ENCODE results near the gene DNAH6. TPM values are rescaled to one million over a fixed set of nuclear protein-coding genes. Genes with fewer than 3 reads are reported as not detected.

The DNAH6 gene
- total RNA-seq, 2 experiments from 2014 or later, result 1.1 to 1.3 TPM

DNA sequence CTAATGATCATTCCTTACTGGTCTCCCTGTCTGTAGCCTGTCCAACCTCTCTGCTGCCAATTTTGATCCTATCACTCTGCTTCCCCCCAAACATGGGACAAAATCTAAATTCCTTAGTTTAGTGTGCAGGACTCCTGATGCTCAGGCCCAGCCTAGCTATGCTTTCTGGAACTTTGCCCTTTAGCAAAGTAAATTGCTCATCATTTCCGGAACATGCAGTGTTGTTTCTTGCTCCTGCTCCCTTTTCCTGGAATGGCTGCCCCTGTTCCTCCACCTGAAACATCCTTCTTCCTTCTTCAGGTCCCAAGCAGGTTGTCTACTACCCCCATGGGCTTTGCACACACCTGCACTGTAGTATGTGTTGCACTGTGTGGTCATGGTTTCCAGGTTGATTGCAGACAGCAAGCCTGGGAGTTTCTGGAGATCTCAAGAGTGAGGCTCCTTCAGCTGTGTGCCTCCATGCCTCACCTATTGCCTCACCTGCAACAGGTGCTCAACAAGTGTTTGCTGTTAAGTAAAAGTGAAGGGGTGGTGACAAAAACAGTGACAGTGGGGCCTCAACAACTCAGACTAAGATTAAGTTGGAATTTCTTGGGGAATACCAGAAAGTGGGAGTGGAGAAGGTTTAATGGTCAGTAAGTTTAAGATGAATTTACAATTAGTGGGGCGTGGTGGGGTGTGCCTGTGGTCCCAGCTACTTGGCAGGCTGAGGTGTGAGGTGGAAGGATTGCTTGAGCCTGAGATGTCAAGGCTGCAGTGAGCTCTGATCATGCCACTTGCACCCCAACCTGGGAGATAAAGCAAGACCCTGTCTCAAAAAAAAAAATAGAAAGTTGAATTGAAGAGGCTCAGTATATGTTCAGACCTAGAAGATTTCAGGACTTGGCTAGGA, 120.0 kb downstream of the DNAH6 start:
- ChIA-PET POLR2A (no interaction called here), CTCF (interaction anchor here (0.6 to 0.8 kb wide), 2 partner anchors 127 to 180 kb away, joined by 3 to 4 read pairs; no protein-coding TSS in a partner anchor)
- no peaks in the 10 kb centered on the region for H3K9me3 Mint-ChIP-seq (ENCODE audit: low read depth)
- H3K27ac Mint-ChIP-seq, result no peak overlapping the region
- intact Hi-C loops (cut with DNase I, micrococcal nuclease), result no loop called here
- no peaks in the 10 kb centered on the region for H3K27me3 Mint-ChIP-seq
- no peak overlapping the region for H3K4me3 Mint-ChIP-seq
- H3K4me1 Mint-ChIP-seq, result peaks cover 12% of the 10 kb centered on the region
- ATAC-seq, result no peak
- DNase-seq, result no peak
- no peaks in the 10 kb centered on the region for H3K36me3 Mint-ChIP-seq (ENCODE audit: low read depth)

DNA sequence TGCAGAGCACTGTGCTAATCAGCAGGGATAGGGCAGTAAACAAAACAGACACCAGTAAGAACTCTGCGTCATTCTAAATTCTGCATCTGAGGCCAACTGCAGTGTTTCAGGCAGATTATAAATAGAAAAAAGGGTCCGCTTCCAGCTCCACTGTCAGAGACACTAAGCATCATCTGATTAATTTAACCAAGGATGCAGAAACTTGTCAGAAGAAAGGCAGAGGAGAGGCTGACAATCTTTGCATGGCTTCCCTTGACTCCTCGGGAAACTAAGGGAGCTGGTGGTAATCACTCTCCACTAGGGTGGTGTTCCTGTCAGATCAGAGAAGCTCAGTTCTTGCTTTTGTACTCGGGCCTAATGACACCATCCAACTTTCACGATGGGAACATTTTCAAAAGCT, 123.5 kb downstream of the DNAH6 start:
- no peak overlapping the region for H3K27ac Mint-ChIP-seq
- intact Hi-C loops (cut with DNase I, micrococcal nuclease), result loop anchor here in 1 of 2 experiments (10.0 kb wide), 1 partner anchor 215 kb away; no protein-coding TSS in a partner anchor
- H3K4me1 Mint-ChIP-seq, result peaks cover 3% of the 10 kb centered on the region
- CTCF ChIA-PET, result interaction anchor here (0.6 to 0.7 kb wide), 2 partner anchors 102 to 206 kb away, joined by 3 read pairs; no protein-coding TSS in a partner anchor
- H3K36me3 Mint-ChIP-seq (ENCODE audit: low read depth), result peaks cover 8% of the 10 kb centered on the region
- ATAC-seq, result no peak
- no peaks in the 10 kb centered on the region for H3K27me3 Mint-ChIP-seq
- POLR2A ChIA-PET, result no interaction called here
- no peak for DNase-seq
- H3K4me3 Mint-ChIP-seq, result no peak overlapping the region
- peaks cover 7% of the 10 kb centered on the region for H3K9me3 Mint-ChIP-seq (ENCODE audit: low read depth)

DNA sequence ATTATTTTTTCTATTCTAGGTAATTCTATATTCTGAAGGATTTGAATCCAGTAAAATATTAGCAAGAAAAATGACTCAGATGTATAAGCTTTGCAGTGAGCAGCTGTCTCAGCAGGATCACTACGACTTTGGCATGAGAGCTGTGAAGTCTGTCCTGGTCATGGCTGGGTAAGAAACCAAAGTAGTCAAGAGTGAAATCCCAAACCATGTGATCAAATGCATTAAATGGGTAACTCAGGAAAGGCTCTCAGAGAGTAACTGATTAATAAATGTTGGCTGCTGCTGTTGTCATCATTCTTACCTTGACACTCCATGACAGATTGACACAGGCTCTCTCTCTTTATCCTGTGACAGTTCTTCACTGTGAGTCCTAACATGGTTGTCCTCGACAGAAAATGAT, 124.1 kb downstream of the DNAH6 start:
- H3K27me3 Mint-ChIP-seq, result no peaks in the 10 kb centered on the region
- peaks cover 8% of the 10 kb centered on the region for H3K9me3 Mint-ChIP-seq (ENCODE audit: low read depth)
- intact Hi-C loops (cut with DNase I, micrococcal nuclease), result loop anchor here in 1 of 2 experiments (10.0 kb wide), 1 partner anchor 214 kb away; no protein-coding TSS in a partner anchor
- CTCF ChIA-PET, result interaction anchor here (0.6 to 1.7 kb wide), 3 partner anchors 10 to 285 kb away, joined by 3 to 4 read pairs (median 3); no protein-coding TSS in a partner anchor
- POLR2A ChIA-PET, result no interaction called here
- DNase-seq (no peak), ATAC-seq (no peak)
- no peak overlapping the region for H3K4me3 Mint-ChIP-seq
- peaks cover 8% of the 10 kb centered on the region for H3K36me3 Mint-ChIP-seq (ENCODE audit: low read depth)
- peaks cover 3% of the 10 kb centered on the region for H3K4me1 Mint-ChIP-seq
- no peak overlapping the region for H3K27ac Mint-ChIP-seq

DNA sequence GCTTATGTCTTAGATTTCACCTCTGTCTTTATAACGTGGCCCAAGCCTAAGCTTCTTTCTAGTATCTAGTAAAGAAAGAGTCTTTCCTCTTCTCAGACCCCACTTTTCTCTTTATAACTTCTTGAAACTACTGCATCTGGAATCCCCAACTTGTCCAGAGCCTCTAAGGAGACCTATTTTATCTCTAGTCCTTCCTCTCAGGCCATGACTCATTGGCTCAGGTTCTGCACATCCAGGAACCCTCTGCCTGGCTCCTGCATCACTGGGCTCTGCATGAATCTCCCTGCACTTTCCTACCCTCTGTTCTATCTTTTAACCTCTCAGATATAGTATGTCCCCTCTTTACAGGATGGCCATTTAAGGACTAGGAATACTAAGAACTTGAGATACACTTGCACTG, 124.7 kb downstream of the DNAH6 start:
- peaks cover 2% of the 10 kb centered on the region for H3K4me1 Mint-ChIP-seq
- peaks cover 12% of the 10 kb centered on the region for H3K9me3 Mint-ChIP-seq (ENCODE audit: low read depth)
- H3K27me3 Mint-ChIP-seq, result no peaks in the 10 kb centered on the region
- ChIA-PET CTCF (interaction anchor here (1.1 to 1.7 kb wide), 2 partner anchors 11 to 284 kb away, joined by 3 to 4 read pairs; no protein-coding TSS in a partner anchor), POLR2A (no interaction called here)
- peaks cover 12% of the 10 kb centered on the region for H3K36me3 Mint-ChIP-seq (ENCODE audit: low read depth)
- DNase-seq (no peak), ATAC-seq (no peak)
- no peak overlapping the region for H3K27ac Mint-ChIP-seq
- no peak overlapping the region for H3K4me3 Mint-ChIP-seq
- intact Hi-C loops (cut with DNase I, micrococcal nuclease), result loop anchor here in 1 of 2 experiments (10.0 kb wide), 1 partner anchor 214 kb away; no protein-coding TSS in a partner anchor

DNA sequence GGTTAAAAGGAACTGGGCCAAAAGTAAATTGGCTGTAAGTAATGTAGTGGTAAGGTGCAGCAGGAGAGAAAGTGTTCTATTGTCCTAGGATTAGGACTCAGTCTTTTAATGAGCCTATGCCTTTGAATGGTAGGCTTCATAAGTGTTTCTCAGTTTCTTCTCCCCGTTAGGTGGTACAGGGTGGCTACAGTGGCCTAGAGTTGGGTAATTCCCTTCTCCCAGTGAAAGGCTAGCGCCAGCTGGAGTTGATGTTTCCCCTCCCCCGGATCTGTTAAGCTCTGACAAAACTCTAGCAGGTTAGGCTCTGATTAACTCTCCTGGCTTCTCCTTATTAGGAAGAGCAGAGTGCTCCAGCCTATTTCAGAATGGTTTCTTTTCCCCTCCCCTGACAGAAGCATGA, 127.7 kb downstream of the DNAH6 start:
- ATAC-seq, result no peak
- ChIA-PET POLR2A (no interaction called here), CTCF (interaction anchor here (0.7 kb wide), 1 partner anchor 61 kb away, joined by 3 read pairs; no protein-coding TSS in a partner anchor)

DNA sequence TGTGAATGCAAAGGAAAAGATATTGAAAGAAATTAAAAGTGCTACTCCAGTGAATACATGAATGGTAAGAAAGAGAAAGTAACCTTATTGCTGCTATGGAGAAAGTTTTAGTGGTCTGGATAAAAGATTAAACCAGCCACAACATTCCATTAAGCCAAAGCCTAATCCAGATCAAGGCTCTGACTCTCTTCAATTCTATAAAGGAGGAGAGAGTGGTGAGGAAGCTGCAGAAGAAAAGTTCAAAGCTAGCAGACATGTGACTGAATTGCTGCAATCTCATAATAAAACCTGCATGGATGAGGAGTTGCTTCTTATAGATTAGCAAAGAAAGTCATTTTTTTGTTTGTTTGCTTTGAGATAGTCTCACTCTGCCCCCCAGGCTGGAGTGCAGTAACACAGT, 130.2 kb downstream of the DNAH6 start:
- ChIA-PET CTCF (interaction anchor here (1.4 kb wide), 1 partner anchor 8 kb away, joined by 3 read pairs; no protein-coding TSS in a partner anchor), POLR2A (interaction anchor here (0.6 kb wide), 1 partner anchor 299 kb away, joined by 3 read pairs; no protein-coding TSS in a partner anchor)
- Mint-ChIP-seq H3K27me3 (no peaks in the 10 kb centered on the region), H3K4me3 (no peak overlapping the region), H3K4me1 (peaks cover 49% of the 10 kb centered on the region), H3K27ac (no peak overlapping the region), H3K9me3 (ENCODE audit: low read depth) (peaks cover 12% of the 10 kb centered on the region), H3K36me3 (ENCODE audit: low read depth) (peaks cover 12% of the 10 kb centered on the region)
- ATAC-seq, result no peak
- intact Hi-C loops (cut with DNase I, micrococcal nuclease), result loop anchor here (5.0 to 10.0 kb wide), 2 partner anchors 149 to 208 kb away; no protein-coding TSS in a partner anchor
- no peak for DNase-seq

More for the DNA sequence above, 127.7 kb downstream of the DNAH6 start:
- Mint-ChIP-seq H3K4me3 (no peak overlapping the region), H3K4me1 (peaks cover 25% of the 10 kb centered on the region), H3K27ac (no peak overlapping the region), H3K36me3 (ENCODE audit: low read depth) (peaks cover 12% of the 10 kb centered on the region), H3K9me3 (ENCODE audit: low read depth) (peaks cover 12% of the 10 kb centered on the region), H3K27me3 (no peaks in the 10 kb centered on the region)
- DNase-seq, result no peak
- intact Hi-C loops (cut with DNase I, micrococcal nuclease), result loop anchor here in 1 of 2 experiments (10.0 kb wide), 1 partner anchor 211 kb away; no protein-coding TSS in a partner anchor

DNA sequence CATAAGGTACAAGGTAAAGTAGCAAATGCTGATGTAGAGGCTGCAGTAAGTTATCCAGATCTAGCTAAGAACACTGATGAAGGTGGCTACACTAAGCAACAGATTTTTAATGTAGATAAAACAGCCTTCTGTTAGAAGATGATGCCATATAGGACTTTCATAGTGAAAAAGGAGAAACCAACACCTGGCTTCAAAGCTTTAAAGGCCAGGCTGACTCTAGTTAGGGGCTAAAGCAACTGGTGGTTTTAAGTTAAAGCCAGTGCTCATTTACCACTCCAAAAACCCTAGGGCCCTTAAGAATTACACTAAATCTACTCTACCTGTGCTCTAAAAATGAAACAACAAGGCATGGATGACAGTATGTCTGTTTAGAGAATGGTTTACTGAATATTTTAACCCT, 131.0 kb downstream of the DNAH6 start:
- Mint-ChIP-seq H3K4me1 (peaks cover 53% of the 10 kb centered on the region), H3K9me3 (ENCODE audit: low read depth) (peaks cover 12% of the 10 kb centered on the region), H3K27me3 (no peaks in the 10 kb centered on the region), H3K4me3 (no peak overlapping the region), H3K36me3 (ENCODE audit: low read depth) (peaks cover 12% of the 10 kb centered on the region), H3K27ac (no peak overlapping the region)
- intact Hi-C loops (cut with DNase I, micrococcal nuclease), result loop anchor here (5.0 to 10.0 kb wide), 2 partner anchors 150 to 208 kb away; no protein-coding TSS in a partner anchor
- ChIA-PET CTCF (interaction anchor here (0.9 kb wide), 1 partner anchor 235 kb away, joined by 3 read pairs; no protein-coding TSS in a partner anchor), POLR2A (no interaction called here)
- peak; percentile 45 for ATAC-seq
- DNase-seq, result no peak

DNA sequence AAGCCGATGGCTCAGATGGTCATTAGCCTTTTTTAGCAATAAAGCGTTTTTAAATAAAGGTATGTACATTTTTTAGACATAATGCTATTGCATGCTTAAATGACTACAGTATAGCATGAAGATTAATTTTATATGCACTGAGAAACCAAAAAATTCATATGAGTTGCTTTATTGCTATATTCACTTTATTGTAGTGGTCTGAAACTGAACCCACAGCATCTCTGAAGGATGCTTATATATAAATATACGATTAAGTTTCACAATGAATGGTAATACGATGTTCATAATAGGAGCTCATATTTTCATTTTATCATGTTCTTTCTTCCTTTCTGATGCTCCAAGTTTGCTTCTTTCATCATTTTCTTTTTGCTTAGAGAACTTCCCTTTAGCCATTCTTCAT, 132.8 kb downstream of the DNAH6 start:
- Mint-ChIP-seq H3K27me3 (no peaks in the 10 kb centered on the region), H3K27ac (peak overlapping the region; percentile 0), H3K4me1 (peaks cover 69% of the 10 kb centered on the region), H3K36me3 (ENCODE audit: low read depth) (peaks cover 4% of the 10 kb centered on the region), H3K4me3 (no peak overlapping the region), H3K9me3 (ENCODE audit: low read depth) (peaks cover 11% of the 10 kb centered on the region)
- CTCF ChIA-PET, result interaction anchor here (0.6 to 1.5 kb wide), 4 partner anchors 9 to 277 kb away, joined by 3 to 7 read pairs (median 4); no protein-coding TSS in a partner anchor
- ATAC-seq (peak; percentile 44), DNase-seq (no peak)
- POLR2A ChIA-PET, result no interaction called here
- intact Hi-C loops (cut with DNase I, micrococcal nuclease), result loop anchor here (5.0 to 10.0 kb wide), 2 partner anchors 152 to 206 kb away; no protein-coding TSS in a partner anchor

DNA sequence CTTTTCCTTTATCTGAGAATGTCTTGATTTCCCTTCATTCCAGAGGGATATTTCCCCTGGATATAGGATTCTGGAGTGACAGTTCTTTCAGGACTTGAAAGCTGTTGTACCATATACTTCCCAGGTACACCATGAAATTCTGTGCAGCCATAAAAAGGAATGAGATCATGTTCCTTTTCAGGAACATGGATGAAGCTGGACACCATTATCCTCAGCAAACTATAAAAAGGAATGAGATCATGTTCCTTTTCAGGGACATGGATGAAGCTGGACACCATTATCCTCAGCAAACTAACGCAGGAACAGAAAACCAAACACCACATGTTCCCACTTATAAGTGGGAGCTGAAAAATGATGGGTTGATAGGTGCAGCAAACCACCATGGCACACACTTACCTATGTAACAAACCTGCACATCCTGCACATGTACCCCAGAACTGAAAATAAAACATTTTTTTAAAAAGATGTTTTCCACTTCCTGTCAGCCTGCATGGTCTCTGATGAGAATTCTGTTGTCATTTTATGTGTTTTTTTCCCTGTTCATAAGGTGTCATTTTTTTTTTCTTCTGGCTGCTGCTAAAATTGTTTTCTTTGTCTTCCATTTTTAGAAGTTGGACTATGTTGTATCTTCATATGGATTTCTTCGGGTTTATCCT, 133.3 kb downstream of the DNAH6 start:
- CTCF ChIA-PET, result interaction anchor here (0.6 to 1.5 kb wide), 5 partner anchors 9 to 276 kb away, joined by 3 to 7 read pairs (median 3); no protein-coding TSS in a partner anchor
- H3K4me3 Mint-ChIP-seq, result peak overlapping the region; percentile 22
- POLR2A ChIA-PET, result no interaction called here
- intact Hi-C loops (cut with DNase I, micrococcal nuclease), result loop anchor here (5.0 to 10.0 kb wide), 3 partner anchors 152 to 208 kb away; no protein-coding TSS in a partner anchor
- ATAC-seq (peak; percentile 40), DNase-seq (no peak)
- peaks cover 74% of the 10 kb centered on the region for H3K4me1 Mint-ChIP-seq
- H3K27me3 Mint-ChIP-seq, result no peaks in the 10 kb centered on the region
- peaks cover 6% of the 10 kb centered on the region for H3K36me3 Mint-ChIP-seq (ENCODE audit: low read depth)
- H3K9me3 Mint-ChIP-seq (ENCODE audit: low read depth), result peaks cover 11% of the 10 kb centered on the region
- peak overlapping the region; percentile 56 for H3K27ac Mint-ChIP-seq

DNA sequence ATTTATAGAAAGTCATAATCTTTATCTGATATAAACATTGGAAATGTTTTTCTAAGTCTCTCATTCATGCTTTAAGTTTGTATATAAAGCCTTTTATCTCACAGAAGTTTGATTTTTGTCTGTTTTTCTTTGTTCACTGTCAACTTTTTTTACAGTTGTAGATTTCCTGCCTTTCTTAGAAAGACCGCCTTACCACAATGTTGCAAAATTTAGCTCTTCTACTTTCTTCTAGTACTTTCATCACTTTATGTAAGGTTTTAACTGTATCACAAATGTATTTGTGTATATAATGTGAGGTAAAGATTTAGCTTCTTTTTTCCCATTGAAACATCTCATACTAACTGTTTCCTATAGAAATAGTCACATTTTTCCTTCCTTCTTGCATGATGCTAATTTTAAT, 136.1 kb downstream of the DNAH6 start:
- no peak overlapping the region for H3K4me3 Mint-ChIP-seq
- H3K27me3 Mint-ChIP-seq, result no peaks in the 10 kb centered on the region
- ChIA-PET POLR2A (no interaction called here), CTCF (interaction anchor here (0.6 to 0.8 kb wide), 3 partner anchors 89 to 273 kb away, joined by 3 read pairs; no protein-coding TSS in a partner anchor)
- H3K36me3 Mint-ChIP-seq (ENCODE audit: low read depth), result peaks cover 11% of the 10 kb centered on the region
- ATAC-seq (no peak), DNase-seq (no peak)
- H3K4me1 Mint-ChIP-seq, result peaks cover 76% of the 10 kb centered on the region
- peaks cover 16% of the 10 kb centered on the region for H3K9me3 Mint-ChIP-seq (ENCODE audit: low read depth)
- no peak overlapping the region for H3K27ac Mint-ChIP-seq
- intact Hi-C loops (cut with DNase I, micrococcal nuclease), result loop anchor here in 1 of 2 experiments (5.0 kb wide), 1 partner anchor 205 kb away; no protein-coding TSS in a partner anchor

DNA sequence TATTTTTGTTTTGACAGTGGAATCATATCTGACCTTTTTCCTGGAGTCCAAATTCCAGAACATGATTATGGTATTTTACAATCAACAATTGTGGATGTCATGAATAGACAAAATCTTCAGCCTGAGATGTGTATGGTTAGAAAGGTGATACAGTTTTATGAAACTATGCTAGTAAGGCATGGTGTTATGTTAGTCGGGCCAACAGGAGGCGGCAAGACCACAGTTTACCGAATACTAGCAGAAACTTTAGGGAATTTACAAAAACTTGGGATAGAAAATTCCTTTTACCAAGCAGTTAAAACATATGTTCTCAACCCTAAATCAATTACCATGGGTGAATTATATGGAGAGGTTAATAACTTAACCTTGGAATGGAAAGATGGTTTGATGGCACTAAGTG, 137.0 kb downstream of the DNAH6 start:
- Mint-ChIP-seq H3K36me3 (ENCODE audit: low read depth) (peaks cover 11% of the 10 kb centered on the region), H3K4me3 (no peak overlapping the region), H3K4me1 (peaks cover 67% of the 10 kb centered on the region), H3K27me3 (no peaks in the 10 kb centered on the region), H3K9me3 (ENCODE audit: low read depth) (peaks cover 16% of the 10 kb centered on the region), H3K27ac (no peak overlapping the region)
- intact Hi-C loops (cut with DNase I, micrococcal nuclease), result loop anchor here in 1 of 2 experiments (5.0 kb wide), 1 partner anchor 204 kb away; no protein-coding TSS in a partner anchor
- CTCF ChIA-PET, result no interaction called here
- POLR2A ChIA-PET, result no interaction called here
- DNase-seq, result no peak
- no peak for ATAC-seq
